ENCODE results near the gene ITGAL.
"Not testable (repeated sequence)": the region's sequence is repeated elsewhere in the genome, so short reads cannot be mapped to it uniquely, and the experiment has no call there.

ITGAL gene

DNA sequence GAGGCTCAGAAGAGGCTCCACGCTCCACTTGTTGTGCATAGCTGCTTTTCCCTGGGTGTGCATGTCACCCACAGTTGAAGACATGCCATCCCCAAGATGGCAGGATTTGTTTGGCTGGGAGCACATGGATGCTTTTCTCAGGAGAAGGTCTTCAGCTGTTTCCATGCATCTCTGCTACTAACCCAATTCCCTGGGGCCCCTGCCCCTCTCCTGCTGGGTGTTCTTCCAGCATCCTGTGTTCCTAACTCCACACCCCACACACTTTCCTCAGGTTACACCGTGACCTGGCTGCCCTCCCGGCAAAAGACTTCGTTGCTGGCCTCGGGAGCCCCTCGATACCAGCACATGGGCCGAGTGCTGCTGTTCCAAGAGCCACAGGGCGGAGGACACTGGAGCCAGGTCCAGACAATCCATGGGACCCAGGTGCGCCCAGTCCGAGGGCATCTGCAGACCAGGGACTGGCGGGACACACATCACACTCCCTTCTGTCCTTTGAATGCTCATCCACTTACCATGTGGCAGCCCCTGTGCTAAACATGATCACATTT, 21.5 kb downstream of the ITGAL start:
- no peak for DNase-seq

- no peak for DNase-seq
Measured at GRCh38 chr16:30494709-30495108, 22.2 kb downstream of the ITGAL start.

GRCh38 chr16:30499284-30499683, 26.7 kb downstream of the ITGAL start:
- no peak for DNase-seq

DNA sequence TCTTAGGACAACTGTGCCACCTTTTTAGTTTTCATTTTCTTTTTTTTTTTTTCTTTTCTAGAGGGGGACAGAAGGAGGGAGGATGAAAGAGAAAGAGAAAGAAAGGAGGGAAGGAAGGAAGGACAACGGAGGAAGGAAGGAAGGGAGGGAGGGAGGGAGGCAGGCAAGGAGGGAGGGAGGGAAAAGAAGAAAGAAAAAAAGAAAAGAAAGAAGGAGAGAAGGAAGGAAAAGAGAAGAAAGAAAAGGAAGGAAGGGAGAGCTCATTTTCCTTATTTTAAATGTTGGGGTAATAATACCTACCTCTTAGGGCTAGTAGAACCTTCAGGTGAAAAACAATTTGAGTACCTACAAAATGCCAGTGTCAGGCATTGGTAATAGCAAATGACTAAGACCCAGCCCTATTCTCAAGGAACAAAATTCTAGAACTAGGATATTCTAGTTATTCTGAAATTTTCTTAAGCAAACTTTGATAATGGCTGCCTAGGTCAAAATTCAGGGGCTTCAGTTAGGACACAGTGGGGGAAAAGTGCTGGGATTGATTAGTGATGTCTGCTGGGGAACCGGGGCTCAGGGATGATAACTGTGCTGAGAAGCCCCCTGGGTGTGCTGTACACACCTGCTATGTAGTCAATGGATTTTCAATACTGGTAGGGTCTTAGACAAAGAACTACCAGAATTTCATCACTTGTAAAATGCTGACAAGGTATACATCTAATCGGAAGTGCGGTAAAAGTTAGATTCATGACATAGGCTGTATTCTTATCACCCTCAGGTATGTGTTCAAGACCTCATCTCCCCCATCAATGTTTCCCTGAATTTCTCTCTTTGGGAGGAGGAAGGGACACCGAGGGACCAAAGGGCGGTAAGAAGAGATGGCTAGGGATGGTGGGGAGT, 31.1 kb downstream of the ITGAL start:
- no peak for DNase-seq

- DNase-seq = no peak
Measured at GRCh38 chr16:30509081-30509765, 36.7 kb downstream of the ITGAL start.

DNA sequence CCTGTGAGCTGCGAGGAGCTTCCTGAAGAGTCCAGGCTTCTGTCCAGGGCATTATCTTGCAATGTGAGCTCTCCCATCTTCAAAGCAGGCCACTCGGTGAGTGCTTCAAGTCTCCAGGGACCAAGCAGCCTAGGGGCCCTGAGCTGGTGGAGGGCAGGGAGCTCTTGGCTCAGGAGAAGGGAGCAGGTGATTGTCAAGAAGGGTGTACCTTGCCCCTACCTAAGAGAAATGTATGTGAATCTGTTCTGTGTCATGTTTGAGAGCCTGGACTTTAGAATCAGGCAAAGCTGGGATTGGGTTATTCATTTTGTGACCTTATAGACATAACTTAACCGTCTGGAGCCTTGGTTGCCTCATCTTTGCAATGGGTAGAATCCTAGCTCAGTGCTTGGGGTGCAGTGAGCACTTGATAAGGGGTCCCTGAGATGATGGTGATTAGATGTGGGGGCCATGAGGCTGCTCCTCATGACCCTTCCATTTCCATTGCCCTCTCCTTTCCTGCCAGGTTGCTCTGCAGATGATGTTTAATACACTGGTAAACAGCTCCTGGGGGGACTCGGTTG, 37.9 kb downstream of the ITGAL start:
- DNase-seq = no peak

- no peak for DNase-seq
Measured at GRCh38 chr16:30511509-30511908, 39.0 kb downstream of the ITGAL start.

- no peak for DNase-seq
Measured at GRCh38 chr16:30515275-30515674, 42.7 kb downstream of the ITGAL start.

GRCh38 chr16:30518552-30518951, 46.0 kb downstream of the ITGAL start:
- no peak for DNase-seq

DNA sequence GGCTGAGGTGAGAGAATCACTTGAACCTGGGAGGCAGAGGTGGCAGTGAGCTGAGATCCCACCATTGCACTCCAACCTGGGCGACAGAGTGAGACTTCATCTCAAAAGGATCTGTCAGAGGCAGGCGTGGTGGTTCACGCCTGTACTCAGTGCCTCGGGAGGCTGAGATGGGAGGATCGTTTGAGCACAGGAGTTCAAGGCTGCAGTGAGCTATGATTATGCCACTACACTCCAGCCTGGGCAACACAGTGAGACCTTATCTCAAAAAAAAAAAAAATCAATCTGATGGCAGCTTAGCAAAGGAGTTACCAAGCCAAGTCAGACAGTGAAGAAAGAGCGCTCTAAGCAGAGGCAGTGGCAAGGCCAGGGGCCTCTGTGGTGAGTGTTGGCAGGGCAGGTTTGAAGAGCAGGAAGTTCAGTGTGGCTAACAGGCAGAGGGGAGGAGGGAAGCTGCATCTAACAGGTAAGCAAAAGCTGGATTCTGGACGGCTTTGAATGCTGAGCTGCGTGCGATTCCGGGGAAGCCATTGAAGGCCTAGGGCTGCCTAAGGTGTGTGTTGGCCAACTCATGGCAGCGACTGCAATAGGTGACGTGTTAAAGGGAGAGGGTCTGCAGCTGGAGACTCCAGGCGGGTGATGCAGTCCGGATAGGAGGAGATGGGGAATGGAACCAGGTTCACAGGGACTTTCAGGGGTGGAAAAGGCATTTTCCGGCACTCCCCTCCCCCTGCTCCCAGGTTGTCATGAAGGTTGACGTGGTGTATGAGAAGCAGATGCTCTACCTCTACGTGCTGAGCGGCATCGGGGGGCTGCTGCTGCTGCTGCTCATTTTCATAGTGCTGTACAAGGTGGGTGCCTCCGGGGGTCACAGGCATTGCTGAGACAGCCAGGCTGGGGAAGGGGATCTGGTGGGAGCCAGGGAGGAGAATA, 46.8 kb downstream of the ITGAL start:
- no peak for DNase-seq

GRCh38 chr16:30521476-30521872, 48.9 kb downstream of the ITGAL start:
- no peak for DNase-seq

DNA sequence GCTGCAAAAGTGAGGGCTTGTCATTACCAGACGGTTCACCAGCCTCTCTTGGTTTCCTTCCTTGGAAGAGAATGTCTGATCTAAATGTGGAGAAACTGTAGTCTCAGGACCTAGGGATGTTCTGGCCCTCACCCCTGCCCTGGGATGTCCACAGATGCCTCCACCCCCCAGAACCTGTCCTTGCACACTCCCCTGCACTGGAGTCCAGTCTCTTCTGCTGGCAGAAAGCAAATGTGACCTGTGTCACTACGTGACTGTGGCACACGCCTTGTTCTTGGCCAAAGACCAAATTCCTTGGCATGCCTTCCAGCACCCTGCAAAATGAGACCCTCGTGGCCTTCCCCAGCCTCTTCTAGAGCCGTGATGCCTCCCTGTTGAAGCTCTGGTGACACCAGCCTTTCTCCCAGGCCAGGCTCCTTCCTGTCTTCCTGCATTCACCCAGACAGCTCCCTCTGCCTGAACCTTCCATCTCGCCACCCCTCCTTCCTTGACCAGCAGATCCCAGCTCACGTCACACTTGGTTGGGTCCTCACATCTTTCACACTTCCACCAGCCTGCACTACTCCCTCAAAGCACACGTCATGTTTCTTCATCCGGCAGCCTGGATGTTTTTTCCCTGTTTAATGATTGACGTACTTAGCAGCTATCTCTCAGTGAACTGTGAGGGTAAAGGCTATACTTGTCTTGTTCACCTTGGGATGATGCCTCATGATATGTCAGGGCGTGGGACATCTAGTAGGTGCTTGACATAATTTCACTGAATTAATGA, 49.5 kb downstream of the ITGAL start:
- no peak for DNase-seq

DNA sequence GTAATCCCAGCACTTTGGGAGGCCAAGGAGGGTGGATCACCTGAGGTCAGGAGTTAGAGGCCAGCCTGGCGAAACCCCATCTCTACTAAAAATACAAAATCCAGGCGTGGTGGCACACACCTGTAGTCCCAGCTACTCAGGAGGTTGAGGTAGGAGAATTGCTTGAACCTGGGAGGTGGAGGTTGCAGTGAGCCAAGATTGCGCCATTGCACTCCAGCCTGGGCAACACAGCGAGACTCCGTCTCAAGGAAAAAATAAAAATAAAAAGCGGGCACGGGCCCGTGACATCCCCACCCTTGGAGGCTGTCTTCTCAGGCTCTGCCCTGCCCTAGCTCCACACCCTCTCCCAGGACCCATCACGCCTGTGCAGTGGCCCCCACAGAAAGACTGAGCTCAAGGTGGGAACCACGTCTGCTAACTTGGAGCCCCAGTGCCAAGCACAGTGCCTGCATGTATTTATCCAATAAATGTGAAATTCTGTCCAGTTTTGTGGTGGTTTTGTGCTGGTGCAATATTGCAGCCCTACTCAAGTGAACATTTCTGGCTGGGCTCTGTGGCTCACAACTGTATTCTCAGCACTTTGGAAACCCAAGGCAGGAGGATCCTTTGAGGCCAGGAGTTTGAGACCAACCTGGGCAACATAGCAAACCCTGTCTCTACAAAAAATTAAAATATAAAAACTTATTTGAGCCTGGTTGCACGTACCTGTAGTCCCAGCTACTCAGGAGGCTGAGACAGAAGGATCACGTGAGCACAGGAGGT, 50.3 kb downstream of the ITGAL start:
- not testable (repeated sequence) for DNase-seq

GRCh38 chr16:30523768-30524574, 51.4 kb downstream of the ITGAL start:
- no peak for DNase-seq

DNA sequence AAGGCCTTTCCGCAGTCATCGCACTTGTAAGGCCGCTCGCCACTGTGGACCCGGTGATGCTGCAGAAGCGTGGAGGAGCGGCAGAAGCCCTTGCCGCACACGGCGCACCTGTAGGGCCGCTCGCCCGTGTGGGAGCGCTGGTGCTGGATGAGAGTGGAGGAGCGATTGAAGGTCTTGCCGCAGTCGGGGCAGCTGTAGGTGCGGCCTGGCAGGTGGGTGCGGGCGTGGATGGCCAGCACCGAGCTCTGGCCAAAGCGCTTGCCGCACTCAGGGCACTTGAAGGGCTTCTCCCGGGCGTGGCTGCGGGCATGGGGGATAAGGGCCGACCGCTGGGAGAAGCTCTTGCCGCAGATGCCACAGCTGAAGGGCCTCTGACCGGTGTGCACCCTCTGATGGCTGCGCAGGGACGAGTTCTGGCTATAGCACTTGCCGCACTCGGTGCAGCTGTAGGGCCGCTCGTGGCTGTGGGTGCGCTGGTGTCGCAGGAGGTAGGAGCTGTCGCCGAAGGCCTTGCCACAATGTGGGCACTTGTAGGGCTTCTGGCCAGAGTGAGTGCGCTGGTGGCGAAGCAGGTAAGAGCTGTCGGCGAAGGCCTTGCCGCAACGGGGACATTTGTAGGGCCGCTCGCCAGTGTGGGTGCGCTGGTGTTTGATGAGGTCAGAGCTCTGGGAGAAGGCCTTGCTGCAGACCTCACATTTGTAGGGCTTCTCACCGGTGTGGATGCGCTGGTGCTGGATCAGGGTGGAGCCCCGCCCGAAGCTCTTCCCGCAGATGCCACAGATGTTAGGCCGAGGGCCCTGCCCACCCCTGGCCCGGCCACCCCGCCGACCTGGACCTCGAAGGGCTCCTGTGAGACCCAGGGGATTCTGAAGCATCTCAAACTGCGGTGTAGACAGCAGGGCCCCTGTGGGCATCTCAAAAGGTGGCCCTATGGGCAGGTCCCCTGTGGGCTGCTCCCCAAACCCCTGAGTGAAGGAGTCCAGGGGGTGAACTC, 52.3 kb downstream of the ITGAL start:
- DNase-seq = no peak

- DNase-seq = no peak
Measured at GRCh38 chr16:30525844-30526136, 53.2 kb downstream of the ITGAL start.

DNA sequence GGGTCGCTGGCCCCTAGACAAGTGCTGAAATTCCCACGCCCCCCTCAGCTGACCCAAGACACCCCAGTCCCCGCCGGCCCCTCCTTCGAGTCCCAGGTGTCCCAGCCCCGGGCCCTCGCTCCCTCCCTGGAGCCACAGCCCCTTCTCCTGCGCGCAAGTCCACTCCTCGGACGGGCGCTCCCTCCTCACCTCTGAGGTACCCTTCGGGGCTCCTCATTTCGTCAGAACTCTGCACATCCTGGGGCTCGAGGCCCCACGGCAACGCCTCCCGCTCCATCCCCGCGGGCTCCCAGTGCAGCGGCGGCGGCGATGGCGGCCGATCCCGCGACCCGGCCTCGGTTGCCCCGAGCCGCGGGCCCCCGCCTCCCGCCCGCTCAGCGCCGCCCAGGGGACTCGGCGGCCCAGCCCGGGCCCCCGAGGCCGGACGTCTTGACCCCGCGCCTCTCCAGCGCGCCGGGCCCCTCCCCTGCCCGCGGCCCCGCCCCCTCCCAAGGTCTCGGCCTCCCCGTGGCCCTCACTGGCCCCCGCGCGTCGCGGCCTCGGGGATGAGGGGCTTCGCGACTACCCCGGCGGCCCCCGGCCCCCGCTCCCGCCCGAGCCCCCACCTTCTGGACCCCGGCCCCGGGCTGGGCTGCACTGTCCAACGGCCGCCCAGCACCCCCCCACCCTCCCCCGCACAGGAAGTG, 53.7 kb downstream of the ITGAL start, which contains the start of gene ZNF768:
TSS of gene ZNF768 (minus strand) at position 430 of the 686 bp plus-strand sequence. CDS start at position 277, 153 bp downstream.
- DNase-seq = peak in 1 of 2 donors; percentile 25
